B cell (primary cell): Measurements from ENCODE around the gene CABLES1.

Experiments used
- CTCF ChIP-seq: fragments of 200-600 bp; IDR thresholded peaks from one replicate; pipeline ENCODE4 v1.8.0; 2022; ENCODE audit warnings: antibody characterized with exemption, mild to moderate bottlenecking
- EZH2 ChIP-seq: IDR thresholded peaks from 2 replicates; pipeline ENCODE4 v1.6.1; 2012; ENCODE audit warnings: borderline replicate concordance, low read depth, mild to moderate bottlenecking, moderate library complexity, low read length; ENCODE audit not compliant: insufficient read depth, poor library complexity, severe bottlenecking

- TF ChIP-seq CTCF (no peak), EZH2 (no peak)
Measured at GRCh38 chr18:23087352-23087751, 47.9 kb upstream of the CABLES1 start.
